Inflammatory macrophage treated with lipopolysaccharide for 1 hour (primary cell): ENCODE results near the gene LRMDA.

Experiments used
- DNase-seq, 2 donors: peaks; one replicate each; pipeline ENCODE4 v3.0.0-alpha.2; 2020 to 2022

Gene LRMDA

GRCh38 chr10:76197293-76197692 lies 765.9 kb downstream of the LRMDA start:
- no peak for DNase-seq

GRCh38 chr10:76198287-76199035 lies 767.0 kb downstream of the LRMDA start:
- no peak for DNase-seq

- no peak for DNase-seq
Measured at GRCh38 chr10:76201962-76202361, 770.5 kb downstream of the LRMDA start.

GRCh38 chr10:76202777-76203176 lies 771.4 kb downstream of the LRMDA start:
- DNase-seq = no peak

GRCh38 chr10:76205361-76205760 lies 773.9 kb downstream of the LRMDA start:
- no peak for DNase-seq

GRCh38 chr10:76206797-76207352 lies 775.5 kb downstream of the LRMDA start:
- no peak for DNase-seq

GRCh38 chr10:76209135-76209534 lies 777.7 kb downstream of the LRMDA start:
- DNase-seq = no peak

- DNase-seq = no peak
Measured at GRCh38 chr10:76210211-76210610, 778.8 kb downstream of the LRMDA start.

GRCh38 chr10:76211691-76212090 lies 780.3 kb downstream of the LRMDA start:
- no peak for DNase-seq

- no peak for DNase-seq
Measured at GRCh38 chr10:76213876-76214275, 782.5 kb downstream of the LRMDA start.

- DNase-seq = no peak
Measured at GRCh38 chr10:76218035-76218434, 786.6 kb downstream of the LRMDA start.

- peak; percentile 14 to 29 for DNase-seq
Measured at GRCh38 chr10:76229341-76229740, 797.9 kb downstream of the LRMDA start.

GRCh38 chr10:76230921-76231285 lies 799.5 kb downstream of the LRMDA start:
- DNase-seq = no peak

- no peak for DNase-seq
Measured at GRCh38 chr10:76231286-76231934, 800.0 kb downstream of the LRMDA start.

GRCh38 chr10:76234499-76235226 lies 803.2 kb downstream of the LRMDA start:
- no peak for DNase-seq

GRCh38 chr10:76236356-76236755 lies 804.9 kb downstream of the LRMDA start:
- DNase-seq = no peak

GRCh38 chr10:76242956-76243355 lies 811.5 kb downstream of the LRMDA start:
- DNase-seq = no peak

- DNase-seq = no peak
Measured at GRCh38 chr10:76244061-76244686, 812.8 kb downstream of the LRMDA start.

GRCh38 chr10:76245951-76246495 lies 814.6 kb downstream of the LRMDA start:
- DNase-seq = no peak

GRCh38 chr10:76248649-76249200 lies 817.3 kb downstream of the LRMDA start:
- no peak for DNase-seq

- DNase-seq = no peak
Measured at GRCh38 chr10:76251841-76252671, 820.6 kb downstream of the LRMDA start.

- no peak for DNase-seq
Measured at GRCh38 chr10:76252733-76253132, 821.3 kb downstream of the LRMDA start.
